SIG-M5 (cell line): ENCODE measurements around the gene C1QTNF6.

ENCODE experiments used
- DNase-seq: peaks from one replicate; lab custom pipeline; 2025; lab: John Stamatoyannopoulos, UW

Gene C1QTNF6

DNA sequence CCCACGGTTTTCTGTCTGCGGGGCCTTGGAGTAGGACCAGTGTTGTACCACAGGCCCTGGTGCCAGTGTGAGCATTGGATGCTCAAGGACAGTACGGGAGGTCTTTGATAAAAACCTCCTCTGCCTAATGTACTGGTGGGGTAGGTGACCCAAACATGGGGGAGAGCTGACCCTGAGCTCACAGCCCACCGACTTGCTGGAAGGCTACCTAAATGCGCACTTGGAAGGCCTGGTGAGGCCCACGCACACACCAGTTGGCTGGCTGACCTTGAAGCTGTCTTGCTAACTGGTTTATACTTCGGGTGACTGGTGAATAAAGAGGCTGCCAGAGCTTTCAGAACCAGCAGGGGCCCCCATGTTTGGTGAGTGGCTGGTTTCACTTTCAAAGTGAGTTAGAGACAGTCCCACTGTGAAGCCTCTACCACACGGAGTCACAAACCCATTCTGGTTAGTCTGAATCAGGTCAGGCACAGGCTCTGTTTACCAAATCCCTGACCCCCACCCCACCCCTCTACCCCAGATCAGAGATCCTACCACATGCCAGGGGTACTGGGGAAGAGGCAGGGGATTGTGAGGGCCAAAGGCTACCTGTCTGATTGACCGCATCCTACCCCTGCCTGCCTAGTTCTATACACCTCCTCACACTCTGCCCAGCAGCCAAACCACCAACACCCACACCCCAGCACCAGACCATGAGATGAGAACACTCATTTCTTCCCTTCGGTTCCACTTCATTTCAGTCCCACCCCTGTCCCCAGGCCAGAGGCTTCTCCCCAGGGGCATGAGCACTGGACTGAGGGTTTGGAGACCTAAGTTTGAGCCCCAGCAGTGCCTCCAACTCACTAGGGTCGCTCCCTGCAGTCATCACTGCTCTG, 25.6 kb downstream of the C1QTNF6 start:
- DNase-seq = no peak

DNA sequence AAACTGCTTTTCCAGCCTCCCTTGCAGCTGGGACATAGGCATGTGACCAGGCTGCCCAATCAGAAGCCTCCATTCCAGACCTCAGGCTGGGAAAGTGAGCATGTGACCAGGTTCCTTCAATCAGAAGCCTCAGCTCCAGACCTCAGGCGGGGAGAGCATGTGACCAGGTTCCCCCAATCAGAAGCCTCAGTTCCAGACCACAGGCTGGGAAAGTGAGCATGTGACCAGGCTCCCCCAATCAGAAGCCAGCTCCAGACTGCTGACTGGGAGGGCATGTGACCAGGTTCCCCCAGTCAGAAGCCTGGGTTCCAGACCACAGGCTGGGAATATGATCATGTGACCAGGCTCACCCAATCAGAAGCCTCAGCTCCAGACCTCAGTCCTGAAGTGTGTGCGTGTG, 26.6 kb downstream of the C1QTNF6 start:
- no peak for DNase-seq

DNA sequence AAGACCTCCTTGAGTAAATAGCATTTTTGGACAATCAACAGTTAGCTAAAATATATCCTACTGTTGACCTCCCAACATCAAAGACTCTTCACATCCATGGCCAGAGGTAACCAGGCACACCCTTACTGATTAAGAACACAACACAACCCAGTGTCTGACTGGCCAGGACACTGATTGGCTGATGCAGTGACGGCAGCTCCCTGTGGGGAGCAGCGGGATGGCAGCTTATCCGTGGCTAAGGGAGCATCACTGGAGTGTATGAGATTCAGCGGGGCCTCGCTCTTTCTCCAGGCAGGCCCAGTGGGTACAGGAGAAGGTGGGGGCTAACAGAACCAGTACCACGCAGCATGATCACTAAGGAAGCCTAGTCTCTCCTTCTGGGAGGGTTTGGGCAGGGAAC, 28.0 kb downstream of the C1QTNF6 start:
- DNase-seq = no peak

DNA sequence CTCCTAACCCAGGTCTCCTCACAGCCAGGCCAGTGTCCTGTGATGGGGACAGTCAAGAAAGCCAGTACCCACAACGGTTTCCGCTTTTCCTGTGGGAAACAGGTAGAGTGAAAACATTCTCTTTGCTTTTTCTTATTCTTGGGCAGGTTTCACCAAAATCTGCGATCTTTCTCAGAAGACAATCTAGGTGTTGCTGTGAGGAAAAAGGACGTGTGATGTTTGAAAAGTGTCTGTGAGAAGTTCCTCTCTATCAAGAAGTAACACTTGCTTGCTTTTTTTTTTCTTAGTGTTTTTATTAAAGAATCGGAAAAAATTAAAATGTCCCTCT, 29.1 kb downstream of the C1QTNF6 start:
- no peak for DNase-seq

DNA sequence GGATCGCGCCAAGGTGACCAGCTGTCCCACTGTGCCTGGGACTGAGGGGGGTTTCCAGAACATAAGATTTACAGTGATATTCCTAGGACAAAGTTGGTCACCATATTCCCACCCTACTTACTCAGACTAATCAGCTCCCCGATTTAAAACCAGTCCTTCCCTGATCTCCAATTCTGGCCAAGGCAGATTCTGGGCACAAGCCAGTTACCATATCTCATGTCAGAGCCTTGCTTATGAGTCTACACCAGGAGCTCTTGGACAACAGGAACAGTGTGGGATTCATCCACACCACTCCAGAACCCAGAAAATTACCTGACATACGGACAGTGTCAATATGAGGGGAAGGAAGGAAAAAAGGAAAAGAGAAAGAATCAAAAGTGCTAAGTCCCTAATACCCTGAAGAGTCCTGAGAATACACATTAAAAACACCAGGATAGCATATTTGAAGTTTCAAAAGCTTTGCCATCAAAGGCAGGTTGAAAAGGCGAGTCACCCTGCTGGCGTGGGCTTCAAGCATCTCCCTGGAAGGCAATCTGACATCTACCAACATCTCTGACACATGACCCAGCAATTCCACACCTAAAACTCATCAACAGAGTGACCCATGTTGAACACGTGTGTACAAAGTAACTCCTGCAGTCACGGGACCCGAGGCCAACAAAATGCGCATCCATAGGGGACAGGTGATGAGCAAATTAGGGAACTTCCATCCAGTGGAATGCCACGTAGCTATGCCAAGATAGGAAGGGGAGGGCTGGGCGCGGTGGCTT, 30.3 kb downstream of the C1QTNF6 start:
- DNase-seq = no peak

DNA sequence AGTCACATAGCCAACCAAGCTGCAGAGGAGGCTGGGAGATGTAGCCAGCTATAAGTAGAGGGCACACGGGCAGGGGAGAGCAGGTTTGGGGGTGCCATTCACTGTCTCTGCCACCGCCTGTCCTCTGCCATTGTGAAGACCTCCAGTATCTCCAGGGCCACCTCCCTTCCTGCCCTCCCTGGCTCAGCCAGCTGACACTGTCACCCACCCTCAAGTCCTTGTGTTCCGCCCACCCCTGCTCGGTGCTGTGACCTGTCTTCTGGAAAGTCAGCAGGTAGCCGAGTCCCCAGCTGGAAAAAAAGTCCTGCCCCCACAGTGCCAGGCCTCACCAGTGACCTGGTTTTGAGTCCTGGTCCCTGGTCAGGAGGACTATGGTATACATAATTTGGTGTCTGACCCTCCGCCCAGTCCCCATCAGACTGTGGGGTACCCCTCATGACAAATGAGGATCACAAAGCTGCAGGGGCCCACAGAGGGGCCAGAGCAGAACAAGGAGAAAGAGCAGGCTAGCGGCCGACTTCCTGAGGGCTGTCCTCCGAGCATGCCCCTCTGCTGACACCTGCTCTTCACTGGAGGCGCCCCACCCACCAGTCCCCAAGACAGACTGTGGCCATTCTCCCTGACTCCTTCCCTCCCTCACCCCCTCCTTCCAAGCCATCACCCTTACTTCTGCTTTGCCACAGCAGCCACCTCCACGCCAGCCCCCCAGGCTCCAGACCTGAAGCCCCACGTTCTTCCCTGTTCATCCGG, 31.2 kb downstream of the C1QTNF6 start:
- DNase-seq = no peak

DNA sequence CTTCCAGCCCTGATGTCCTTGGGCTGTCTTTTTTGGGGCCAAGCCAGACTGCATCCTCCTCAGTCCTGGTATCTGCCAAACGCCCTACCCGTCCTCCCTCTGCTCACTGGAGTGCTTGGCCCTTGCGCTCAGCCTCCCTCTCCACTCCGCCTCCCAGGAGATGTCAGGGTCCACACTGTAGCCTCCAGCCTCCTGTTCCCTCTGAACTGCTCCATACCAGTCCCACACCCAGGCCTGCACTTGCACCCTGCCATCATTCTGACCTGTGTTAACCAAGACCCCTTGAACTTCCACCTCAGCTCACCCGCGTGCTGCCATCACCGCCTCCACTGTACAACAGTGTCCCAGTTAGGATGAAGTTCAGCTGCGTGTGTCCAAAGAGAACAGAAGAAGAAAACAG, 32.1 kb downstream of the C1QTNF6 start:
- DNase-seq = no peak

DNA sequence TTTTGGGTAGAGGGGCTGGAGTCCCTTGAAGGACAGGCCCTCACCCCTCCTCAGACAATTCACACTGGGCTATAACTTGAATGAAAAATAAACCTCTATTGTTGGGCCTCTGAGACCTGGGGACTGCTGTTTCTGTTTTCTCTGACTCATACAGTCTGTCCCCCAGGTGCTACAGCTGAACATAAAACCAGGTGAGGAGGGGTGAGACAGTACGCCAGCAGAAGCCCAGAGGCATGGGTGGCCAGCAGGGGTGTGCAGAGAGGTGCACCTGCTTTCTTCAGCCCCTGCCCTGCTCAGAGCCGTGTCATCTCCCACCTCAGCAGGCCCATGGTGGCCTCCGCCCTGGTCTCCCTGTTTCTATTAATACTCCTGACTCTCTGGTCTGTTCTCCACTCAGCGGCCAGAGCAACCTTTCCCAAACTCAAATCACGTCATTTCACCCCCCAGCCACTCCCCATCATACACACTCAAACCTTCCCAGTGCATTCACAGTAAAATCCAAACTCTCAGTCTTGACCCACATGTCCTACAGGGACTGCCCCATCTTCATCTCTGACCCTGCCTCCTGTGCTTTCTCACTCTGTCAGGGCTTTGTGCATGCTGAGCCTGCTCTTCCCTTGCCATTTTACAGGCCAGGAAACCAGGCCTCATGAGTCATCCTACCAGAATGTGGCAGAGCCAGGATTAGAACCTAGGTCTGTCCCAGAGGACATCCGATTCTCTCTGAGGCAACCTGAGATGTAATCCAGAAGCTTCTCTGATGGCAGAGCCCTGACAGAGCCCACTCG, 32.9 kb downstream of the C1QTNF6 start:
- DNase-seq = no peak

DNA sequence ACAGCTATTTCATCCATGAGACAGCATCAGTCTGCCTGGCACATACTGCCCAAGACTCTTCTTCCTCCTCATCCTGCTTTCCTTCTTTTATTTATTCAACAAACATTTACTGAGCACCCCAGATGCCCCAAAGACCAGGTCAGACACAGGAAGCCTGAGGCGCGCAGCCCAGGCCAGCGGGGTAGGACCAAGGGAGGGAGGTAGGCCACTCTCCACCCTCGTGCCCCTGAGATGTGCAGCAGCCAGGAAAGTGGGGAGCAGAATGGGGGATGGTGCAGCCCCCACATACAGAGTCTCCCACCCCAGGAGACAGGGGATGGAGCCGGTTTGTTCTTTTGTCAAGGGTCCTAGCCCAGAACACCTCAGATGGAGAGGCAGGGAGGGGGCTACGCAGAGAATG, 34.1 kb downstream of the C1QTNF6 start:
- DNase-seq = no peak

DNA sequence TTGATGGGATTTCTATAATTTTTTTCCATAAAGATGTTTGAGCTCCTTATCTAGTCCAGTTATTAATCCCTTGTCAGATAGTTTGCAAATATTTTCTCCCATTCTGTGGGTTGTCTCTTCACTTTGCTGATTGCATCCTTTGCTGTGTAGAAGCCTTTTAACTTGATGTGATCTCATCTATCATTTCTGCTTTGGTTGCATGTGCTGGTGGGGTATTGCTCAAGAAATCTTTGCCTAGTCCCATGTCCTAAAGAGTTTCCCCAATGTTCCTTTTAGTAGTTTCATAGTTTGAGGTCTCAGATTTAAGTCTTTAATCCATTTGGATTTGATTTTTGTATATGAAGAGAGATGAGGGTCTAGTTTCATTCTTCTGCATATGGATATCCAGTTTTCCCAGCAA, 36.6 kb downstream of the C1QTNF6 start:
- DNase-seq = no peak

DNA sequence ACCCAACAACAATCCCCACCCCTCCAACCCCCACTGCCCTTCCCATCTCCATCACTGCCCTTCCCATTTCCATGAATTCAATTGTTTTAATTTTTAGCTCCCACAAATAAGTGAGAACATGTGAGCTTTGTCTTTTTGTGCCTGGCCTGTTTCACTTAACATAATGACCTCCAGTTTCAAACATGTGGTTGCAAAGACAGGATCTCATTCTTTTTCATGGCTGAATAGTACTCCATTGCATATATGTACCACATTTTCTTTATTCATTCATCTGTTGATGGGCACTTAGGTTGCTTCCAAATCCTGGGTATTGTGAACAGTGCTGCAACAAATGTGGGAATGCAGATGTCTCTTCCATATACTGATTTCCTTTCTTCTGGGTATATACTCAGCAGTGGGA, 37.3 kb downstream of the C1QTNF6 start:
- no peak for DNase-seq

DNA sequence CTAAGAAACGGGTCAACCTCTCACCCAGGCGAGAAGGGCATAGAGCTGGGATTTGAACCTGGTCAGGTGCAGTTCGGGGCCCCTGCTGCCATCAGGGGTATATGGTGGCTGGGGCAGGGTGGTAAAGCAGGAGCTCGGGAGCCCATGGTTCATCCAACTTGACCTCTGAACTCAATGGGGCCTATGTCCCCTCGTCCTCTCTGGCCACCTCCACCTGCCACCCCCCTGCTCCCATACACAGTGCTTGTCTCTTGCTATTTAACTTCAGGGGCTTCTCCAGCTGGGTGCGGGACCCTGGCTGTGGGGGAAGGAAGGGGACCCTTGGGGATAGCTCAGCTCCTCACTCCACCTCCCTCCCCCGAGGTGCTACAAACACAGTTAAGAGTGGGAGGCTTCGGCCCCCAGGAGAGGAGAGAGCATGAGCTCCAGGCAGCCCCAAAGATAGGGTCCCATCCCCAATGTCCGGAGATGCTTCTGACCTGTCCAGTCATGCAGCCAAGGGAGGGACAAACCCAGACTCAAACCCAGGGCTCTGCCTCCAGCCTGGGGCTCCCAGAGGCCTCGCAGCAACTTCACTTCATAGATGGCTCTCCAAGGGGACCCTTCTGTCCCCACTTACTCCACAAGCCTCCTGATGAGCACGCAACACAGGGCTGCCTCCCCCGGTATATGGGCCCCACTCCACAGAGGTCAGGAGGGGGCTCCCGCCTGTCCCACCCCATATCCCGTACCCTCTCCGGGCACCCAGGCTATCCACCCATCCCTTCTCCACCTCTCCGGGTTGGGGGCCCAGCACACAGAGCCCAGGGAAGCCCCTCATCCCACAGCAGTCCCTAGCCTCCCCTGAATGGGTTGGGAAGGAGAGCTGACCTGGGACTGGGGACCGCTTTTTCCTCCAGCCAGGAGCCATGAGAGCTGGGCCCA, 39.0 kb downstream of the C1QTNF6 start:
- no peak for DNase-seq

DNA sequence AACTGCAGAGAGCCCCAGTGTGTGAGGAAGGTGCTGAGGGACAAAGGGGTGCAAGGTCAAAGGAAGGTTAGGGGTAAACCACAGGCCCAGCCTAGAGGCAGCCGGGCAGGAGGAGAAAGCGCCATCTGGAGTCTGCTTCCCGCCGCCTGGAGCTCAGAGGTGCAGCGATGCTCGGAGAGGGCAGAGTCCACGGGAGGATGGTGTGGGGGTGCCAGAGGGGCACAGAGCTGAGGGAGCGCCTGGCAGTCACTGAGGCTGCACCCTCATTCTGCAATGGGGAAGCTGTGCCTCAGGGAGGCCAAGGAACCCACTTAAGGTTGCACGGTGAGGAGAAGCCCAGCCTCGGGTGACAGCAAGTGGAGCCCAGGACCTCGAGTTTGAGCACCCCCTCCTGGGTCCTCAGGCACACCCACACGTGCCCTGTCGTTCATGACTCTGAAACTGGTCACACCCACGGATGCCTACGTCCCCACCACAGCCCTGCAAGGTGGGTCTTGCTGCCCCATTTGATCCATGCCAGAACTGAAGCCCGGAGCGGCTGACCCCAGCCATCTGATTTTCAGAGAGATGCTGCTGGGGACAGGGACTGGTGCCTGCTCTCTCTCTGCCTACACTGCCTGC, 39.9 kb downstream of the C1QTNF6 start:
- no peak for DNase-seq

DNA sequence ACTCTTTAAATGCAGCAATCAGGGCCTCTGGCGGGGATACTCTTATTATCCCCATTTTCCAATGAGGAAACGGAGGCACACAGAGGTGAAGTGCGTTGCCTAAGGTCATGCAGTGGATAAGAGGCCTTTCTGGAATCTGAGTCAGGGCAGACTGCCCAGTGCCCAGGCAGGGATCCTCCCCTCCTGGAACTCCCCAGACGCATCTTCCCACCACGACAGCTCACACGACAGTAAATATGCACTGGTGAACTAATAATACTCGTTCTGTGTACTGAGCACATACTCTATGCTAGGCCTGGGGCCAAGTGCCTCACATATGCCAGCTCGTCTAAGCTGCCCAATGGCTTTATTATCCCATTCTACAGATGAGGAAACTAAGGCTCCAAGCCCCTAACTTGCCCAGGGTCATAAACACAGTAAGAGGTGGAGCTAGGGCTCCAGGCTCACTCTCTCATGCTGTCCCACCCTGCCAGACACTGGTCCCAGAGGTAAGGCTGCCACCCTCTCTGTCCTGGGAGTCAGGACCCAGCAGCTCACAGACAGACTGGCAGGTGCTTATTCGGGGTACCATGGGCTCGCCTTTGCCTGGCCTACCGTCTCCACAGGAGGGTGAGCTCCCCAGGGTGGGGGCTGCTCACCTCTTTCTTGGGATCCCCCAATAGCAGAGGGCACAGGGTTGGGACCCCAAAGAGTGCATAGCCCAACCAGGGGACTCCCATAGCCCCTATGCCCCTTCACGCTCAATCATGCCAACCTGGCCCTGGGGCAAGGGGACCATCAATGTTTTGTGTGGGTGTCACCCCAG, 40.7 kb downstream of the C1QTNF6 start:
- no peak for DNase-seq

DNA sequence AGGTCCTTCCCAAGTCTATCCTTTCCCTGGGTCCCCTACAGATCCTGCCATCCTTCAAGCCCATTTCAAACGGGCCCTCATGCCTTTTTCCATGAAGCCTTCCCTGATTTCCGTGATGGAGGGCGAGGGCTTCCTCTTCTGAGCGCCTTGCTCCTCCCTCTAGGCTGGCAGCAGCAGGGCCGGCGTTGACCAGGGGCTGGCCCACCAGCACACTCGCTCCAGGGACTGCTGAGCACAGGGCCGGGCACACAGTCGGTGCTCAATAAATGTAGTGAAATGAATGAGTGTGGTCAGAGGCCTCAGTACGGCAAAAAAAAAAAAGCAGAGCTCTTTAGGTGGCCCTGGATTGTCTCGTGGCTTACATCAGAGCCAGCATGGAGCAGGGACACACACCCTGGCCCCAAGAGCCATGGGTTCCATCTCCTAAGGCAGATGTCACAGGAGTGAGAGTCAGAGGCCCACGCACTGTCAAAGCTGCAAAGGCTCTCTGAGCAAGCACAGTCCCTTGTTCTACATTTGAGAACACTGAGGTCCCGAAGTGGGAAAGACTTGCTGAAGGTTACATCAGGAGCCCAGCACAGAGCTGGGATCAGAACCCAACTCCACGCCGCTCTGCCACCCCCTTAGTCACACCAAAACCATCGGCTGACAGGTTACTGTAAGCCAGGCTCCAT, 41.4 kb downstream of the C1QTNF6 start:
- no peak for DNase-seq

DNA sequence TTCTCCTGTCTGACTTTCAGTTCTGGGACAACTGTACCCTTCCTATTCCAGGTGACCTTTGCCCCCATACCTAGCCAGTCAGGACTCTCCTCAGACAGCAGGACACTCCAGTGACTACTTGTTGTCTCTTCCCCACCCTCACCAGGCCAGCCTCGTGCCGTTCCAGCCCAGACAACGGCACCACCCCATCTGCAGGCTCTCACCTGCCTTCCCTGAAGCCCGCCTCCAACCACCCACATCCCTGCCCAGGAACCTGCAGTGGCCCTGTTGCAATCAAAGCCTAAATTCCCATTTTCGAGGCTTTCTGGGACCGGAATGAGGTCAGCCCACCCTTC, 42.0 kb downstream of the C1QTNF6 start:
- no peak for DNase-seq

DNA sequence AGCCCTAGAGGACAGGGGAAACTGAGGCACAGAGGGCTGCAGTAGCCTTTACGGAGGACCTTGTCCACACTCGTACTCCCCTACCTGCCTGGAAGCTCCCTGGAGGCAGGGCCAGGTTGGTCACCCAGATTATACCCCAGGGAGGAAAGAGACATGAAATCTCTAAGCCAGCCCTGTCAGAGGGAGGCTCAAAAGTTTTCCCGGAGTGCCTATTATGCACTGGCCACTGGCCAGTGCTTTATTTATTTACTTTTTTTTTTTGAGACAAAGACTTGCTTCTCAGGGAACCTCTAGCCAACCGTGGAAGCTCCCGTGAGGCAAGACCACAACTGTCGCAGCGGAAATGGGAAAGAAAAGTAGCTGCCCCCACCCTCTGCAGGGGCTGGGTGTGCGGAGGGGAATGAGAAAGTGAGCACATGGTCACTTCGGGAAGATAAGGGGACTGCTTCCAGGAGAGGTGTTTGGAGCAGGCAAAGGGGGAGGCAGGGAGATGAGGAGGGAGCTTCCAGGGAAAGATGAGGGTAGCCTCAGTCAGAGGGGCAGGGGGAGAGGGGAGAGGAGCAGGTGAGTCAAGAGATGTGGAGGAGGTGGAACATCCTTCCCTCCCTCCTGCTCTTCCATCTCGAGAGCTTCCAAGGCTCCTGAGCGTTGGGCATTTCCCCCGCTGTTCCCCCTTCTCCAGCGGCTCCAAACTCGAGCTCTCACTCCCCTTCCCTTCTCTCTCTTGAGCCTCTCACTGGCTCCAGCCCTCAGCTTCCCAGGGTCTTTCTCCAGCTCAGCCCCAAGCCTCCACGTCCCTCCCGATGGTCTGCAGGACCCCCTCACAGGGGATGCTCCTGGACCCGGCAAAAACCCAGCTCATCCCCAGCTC, 42.6 kb downstream of the C1QTNF6 start:
- no peak for DNase-seq

DNA sequence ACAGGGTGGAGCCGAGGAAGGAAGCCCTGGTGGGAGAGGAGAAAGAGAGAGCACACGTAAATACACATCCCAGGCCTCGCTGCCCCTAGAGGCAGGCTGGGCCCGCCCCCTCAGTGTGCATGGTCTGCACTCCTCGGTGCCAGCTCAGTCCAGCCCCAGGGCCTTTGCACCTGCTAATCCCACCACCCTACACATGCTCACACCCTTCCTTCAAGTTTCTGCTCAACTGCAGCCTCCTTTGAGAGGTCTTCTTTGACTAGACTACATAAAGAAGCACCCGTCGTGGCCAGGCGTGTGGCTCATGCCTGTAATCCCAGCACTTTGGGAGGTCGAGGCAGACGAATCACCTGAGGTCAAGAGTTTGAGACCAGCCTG, 43.9 kb downstream of the C1QTNF6 start:
- DNase-seq = no peak
